Activated naive CD4-positive, alpha-beta T cell treated with anti-CD3 and anti-CD28 coated beads, Interleukin-2, amount 50 U/mL, for 24 hours (primary cell): ENCODE results near the gene FANCI.

Experiments
- H3K27ac Mint-ChIP-seq: one replicate; pipeline ENCODE4 v1.8.0; 2021; ENCODE audit warnings: mild to moderate bottlenecking, mixed read lengths
- H3K27me3 Mint-ChIP-seq: one replicate; pipeline ENCODE4 v1.8.0; 2021; ENCODE audit warnings: mixed read lengths
- H3K36me3 Mint-ChIP-seq: one replicate; pipeline ENCODE4 v1.8.0; 2021; ENCODE audit warnings: mixed read lengths
- H3K4me1 Mint-ChIP-seq: one replicate; pipeline ENCODE4 v1.8.0; 2021; ENCODE audit warnings: mixed read lengths
- H3K4me3 Mint-ChIP-seq: one replicate; pipeline ENCODE4 v1.8.0; 2021; ENCODE audit warnings: mild to moderate bottlenecking, mixed read lengths
- H3K9me3 Mint-ChIP-seq: one replicate; pipeline ENCODE4 v1.8.0; 2021; ENCODE audit warnings: mixed read lengths

FANCI gene

GRCh38 chr15:89330881-89331595 lies 87.3 kb downstream of the FANCI start:
- peaks cover 65% of the 10 kb centered on the region for H3K4me1 Mint-ChIP-seq
- H3K9me3 Mint-ChIP-seq: no peaks in the 10 kb centered on the region
- H3K27me3 Mint-ChIP-seq: peaks cover 2% of the 10 kb centered on the region
- peaks cover 26% of the 10 kb centered on the region for H3K36me3 Mint-ChIP-seq
- H3K4me3 Mint-ChIP-seq: peak overlapping the region; percentile 86
- no peak overlapping the region for H3K27ac Mint-ChIP-seq

GRCh38 chr15:89332446-89332845 lies 88.7 kb downstream of the FANCI start:
- Mint-ChIP-seq H3K27ac (peak overlapping the region; percentile 51), H3K27me3 (peaks cover 2% of the 10 kb centered on the region), H3K9me3 (no peaks in the 10 kb centered on the region), H3K36me3 (peaks cover 24% of the 10 kb centered on the region), H3K4me1 (peaks cover 61% of the 10 kb centered on the region), H3K4me3 (peak overlapping the region; percentile 86)

- H3K27ac Mint-ChIP-seq: peak overlapping the region; percentile 51
- peaks cover 2% of the 10 kb centered on the region for H3K27me3 Mint-ChIP-seq
- peaks cover 56% of the 10 kb centered on the region for H3K4me1 Mint-ChIP-seq
- H3K9me3 Mint-ChIP-seq: no peaks in the 10 kb centered on the region
- H3K36me3 Mint-ChIP-seq: peaks cover 22% of the 10 kb centered on the region
- peak overlapping the region; percentile 89 for H3K4me3 Mint-ChIP-seq
Observed at GRCh38 chr15:89333011-89333860, 89.5 kb downstream of the FANCI start.

GRCh38 chr15:89333959-89334509 lies 90.3 kb downstream of the FANCI start:
- Mint-ChIP-seq H3K9me3 (no peaks in the 10 kb centered on the region), H3K4me3 (peak overlapping the region; percentile 89), H3K27me3 (peaks cover 2% of the 10 kb centered on the region), H3K27ac (no peak overlapping the region), H3K4me1 (peaks cover 52% of the 10 kb centered on the region), H3K36me3 (peaks cover 22% of the 10 kb centered on the region)

GRCh38 chr15:89334510-89335297 lies 90.9 kb downstream of the FANCI start, which contains the start of gene POLG:
Gene POLG (minus strand): TSS chr15:89334824. CDS start chr15:89333754, 1,070 bp downstream.
- no peaks in the 10 kb centered on the region for H3K9me3 Mint-ChIP-seq
- peaks cover 2% of the 10 kb centered on the region for H3K27me3 Mint-ChIP-seq
- peaks cover 45% of the 10 kb centered on the region for H3K4me1 Mint-ChIP-seq
- peak within 1 kb of the TSS; percentile 100 for H3K27ac Mint-ChIP-seq
- H3K4me3 Mint-ChIP-seq: peak within 1 kb of the TSS; percentile 89
- H3K36me3 Mint-ChIP-seq: peaks cover 19% of the 10 kb centered on the region

DNA sequence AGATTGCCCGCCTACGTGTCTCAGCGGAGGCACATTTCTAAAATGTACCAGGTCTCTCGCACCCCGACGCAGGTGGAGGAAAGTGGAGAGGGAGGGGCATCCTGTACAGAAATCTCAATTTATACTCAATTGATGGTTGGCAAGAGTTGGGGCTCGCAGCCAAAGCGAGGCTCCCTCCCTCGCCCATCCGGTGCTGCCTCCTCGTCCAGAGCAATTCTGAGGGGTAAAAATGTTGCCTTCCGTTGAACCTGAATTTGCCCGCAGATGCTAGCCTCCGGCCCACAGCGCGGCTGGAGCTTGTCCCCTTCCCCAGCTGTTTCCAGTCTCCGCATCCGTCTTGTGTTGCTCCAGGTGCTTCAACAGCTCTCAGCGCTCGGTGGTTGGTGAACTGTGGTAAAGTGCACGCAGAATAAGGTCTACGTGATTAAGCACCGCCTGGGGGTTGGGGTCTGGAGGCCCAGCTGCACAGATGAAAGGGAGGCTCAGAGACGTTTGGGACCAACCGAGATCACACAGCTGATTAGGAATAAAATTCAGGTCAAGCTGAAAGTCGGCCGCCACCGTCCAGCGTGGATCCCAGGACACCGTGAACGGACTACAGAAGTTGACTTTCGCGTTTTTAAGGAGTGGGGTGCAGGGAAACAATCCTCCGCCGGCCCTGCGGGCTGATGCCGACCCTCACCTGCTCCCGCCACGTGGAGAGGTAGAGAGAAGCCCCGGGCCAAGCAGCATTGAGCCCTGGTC lies 91.7 kb downstream of the FANCI start:
- Mint-ChIP-seq H3K27ac (peak overlapping the region; percentile 100), H3K4me1 (peaks cover 38% of the 10 kb centered on the region), H3K36me3 (peaks cover 16% of the 10 kb centered on the region), H3K27me3 (peaks cover 2% of the 10 kb centered on the region), H3K4me3 (peak overlapping the region; percentile 85), H3K9me3 (no peaks in the 10 kb centered on the region)

- no peak overlapping the region for H3K27ac Mint-ChIP-seq
- H3K36me3 Mint-ChIP-seq: peaks cover 2% of the 10 kb centered on the region
- no peak overlapping the region for H3K4me3 Mint-ChIP-seq
- peaks cover 13% of the 10 kb centered on the region for H3K4me1 Mint-ChIP-seq
- peaks cover 2% of the 10 kb centered on the region for H3K27me3 Mint-ChIP-seq
- no peaks in the 10 kb centered on the region for H3K9me3 Mint-ChIP-seq
Observed at GRCh38 chr15:89338036-89338435, 94.3 kb downstream of the FANCI start.

GRCh38 chr15:89340573-89340972 lies 96.8 kb downstream of the FANCI start:
- H3K9me3 Mint-ChIP-seq: no peaks in the 10 kb centered on the region
- peaks cover 5% of the 10 kb centered on the region for H3K4me1 Mint-ChIP-seq
- H3K27me3 Mint-ChIP-seq: peaks cover 3% of the 10 kb centered on the region
- H3K27ac Mint-ChIP-seq: no peak overlapping the region
- no peak overlapping the region for H3K4me3 Mint-ChIP-seq
- peaks cover 2% of the 10 kb centered on the region for H3K36me3 Mint-ChIP-seq

- Mint-ChIP-seq H3K4me3 (no peak overlapping the region), H3K27ac (no peak overlapping the region), H3K9me3 (no peaks in the 10 kb centered on the region), H3K36me3 (peaks cover 2% of the 10 kb centered on the region), H3K4me1 (peaks cover 3% of the 10 kb centered on the region), H3K27me3 (peaks cover 3% of the 10 kb centered on the region)
Observed at GRCh38 chr15:89341316-89342005, 97.7 kb downstream of the FANCI start.

- Mint-ChIP-seq H3K27me3 (peaks cover 3% of the 10 kb centered on the region), H3K36me3 (peaks cover 2% of the 10 kb centered on the region), H3K27ac (no peak overlapping the region), H3K4me1 (no peaks in the 10 kb centered on the region), H3K4me3 (no peak overlapping the region), H3K9me3 (no peaks in the 10 kb centered on the region)
Observed at GRCh38 chr15:89342840-89343239, 99.1 kb downstream of the FANCI start.

DNA sequence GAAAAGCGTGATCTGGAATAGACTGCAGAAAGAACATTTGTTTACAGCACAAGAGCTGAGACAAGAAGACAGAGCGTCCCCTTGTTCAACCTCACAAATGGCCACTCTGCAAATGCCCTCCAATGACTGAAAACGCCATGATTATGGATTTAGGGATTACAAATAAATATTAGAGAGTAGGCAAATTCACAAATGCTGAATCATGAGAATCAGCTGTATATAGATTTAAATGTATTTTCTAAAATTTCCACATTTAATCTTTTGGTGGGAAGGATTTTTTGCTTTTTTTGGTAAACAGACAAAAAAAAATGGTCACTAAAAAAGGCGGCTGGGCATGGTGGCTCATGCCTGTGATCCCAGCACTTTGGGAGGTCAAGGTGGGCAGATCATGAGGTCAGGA lies 101.5 kb downstream of the FANCI start:
- no peak overlapping the region for H3K4me3 Mint-ChIP-seq
- H3K27ac Mint-ChIP-seq: no peak overlapping the region
- H3K9me3 Mint-ChIP-seq: no peaks in the 10 kb centered on the region
- H3K36me3 Mint-ChIP-seq: peaks cover 2% of the 10 kb centered on the region
- H3K27me3 Mint-ChIP-seq: peaks cover 3% of the 10 kb centered on the region
- H3K4me1 Mint-ChIP-seq: peaks cover 4% of the 10 kb centered on the region

DNA sequence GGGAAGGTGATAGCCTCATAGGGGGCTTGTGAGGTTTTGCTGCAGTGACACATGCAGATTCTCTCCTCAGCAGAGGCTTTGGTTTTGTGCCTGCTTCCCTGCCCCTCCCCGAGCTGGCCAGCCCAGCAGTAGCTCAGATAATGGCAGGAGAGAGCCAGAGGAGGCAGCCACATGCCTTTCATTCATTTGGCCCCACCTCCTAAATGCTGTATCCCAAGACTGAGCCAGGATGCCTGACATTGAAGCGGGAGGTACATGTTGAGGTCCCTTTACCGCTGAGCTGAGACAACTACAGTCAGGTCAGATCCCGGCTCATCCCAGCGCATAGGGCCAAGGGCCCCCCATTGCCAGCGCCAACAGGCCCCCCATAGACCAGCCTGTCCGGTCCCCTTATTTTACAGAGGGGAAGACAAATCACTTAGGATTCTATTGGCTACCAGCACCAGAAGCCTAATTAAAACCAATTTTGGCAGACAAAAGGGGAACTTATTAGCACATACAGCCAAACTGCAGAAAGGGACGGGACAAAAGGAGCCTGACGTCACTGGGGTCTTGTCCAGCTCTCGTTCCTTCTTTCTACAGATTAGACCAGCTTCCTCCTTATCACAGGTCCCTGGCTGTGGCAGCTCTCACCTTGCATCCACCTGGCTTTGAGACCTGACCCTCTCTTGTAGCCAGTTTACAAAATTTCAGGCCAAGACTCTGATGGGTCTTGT lies 102.9 kb downstream of the FANCI start:
- Mint-ChIP-seq H3K36me3 (peaks cover 2% of the 10 kb centered on the region), H3K27ac (no peak overlapping the region), H3K27me3 (peaks cover 4% of the 10 kb centered on the region), H3K4me3 (no peak overlapping the region), H3K9me3 (no peaks in the 10 kb centered on the region), H3K4me1 (peaks cover 4% of the 10 kb centered on the region)

- peaks cover 8% of the 10 kb centered on the region for H3K27me3 Mint-ChIP-seq
- no peaks in the 10 kb centered on the region for H3K9me3 Mint-ChIP-seq
- peaks cover 2% of the 10 kb centered on the region for H3K36me3 Mint-ChIP-seq
- no peak overlapping the region for H3K4me3 Mint-ChIP-seq
- H3K4me1 Mint-ChIP-seq: peaks cover 4% of the 10 kb centered on the region
- H3K27ac Mint-ChIP-seq: no peak overlapping the region
Observed at GRCh38 chr15:89349206-89349558, 105.4 kb downstream of the FANCI start.

DNA sequence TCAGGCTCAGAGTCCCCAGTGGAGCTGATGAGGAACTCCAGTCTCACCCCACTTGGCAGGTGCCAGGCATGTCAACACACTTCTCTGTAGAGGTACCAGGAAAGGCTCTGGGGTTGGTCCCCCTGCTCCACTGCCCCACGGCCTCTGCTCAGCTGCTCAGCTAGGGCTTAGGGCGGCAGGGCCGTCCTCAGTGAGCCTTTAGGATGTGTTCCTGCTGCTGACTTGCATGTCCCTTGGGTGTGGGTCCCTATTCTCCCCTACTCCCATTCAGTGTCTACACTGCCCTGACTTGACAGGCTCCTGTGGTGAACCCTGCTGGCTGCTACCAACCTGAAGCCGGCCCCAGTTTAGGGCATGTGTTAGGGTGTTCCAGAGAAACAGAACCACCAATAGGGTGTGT lies 108.7 kb downstream of the FANCI start:
- peaks cover 4% of the 10 kb centered on the region for H3K4me1 Mint-ChIP-seq
- H3K4me3 Mint-ChIP-seq: no peak overlapping the region
- no peaks in the 10 kb centered on the region for H3K36me3 Mint-ChIP-seq
- H3K9me3 Mint-ChIP-seq: no peaks in the 10 kb centered on the region
- H3K27ac Mint-ChIP-seq: no peak overlapping the region
- peaks cover 22% of the 10 kb centered on the region for H3K27me3 Mint-ChIP-seq
